GM19351 (cell line): ENCODE results near the gene MICAL3.
"Not testable (repeated sequence)": the region's sequence is repeated elsewhere in the genome, so short reads cannot be mapped to it uniquely, and the experiment has no call there.

Experiments used
- ATAC-seq: cut with Tn5 transposase; IDR thresholded peaks from one replicate; pipeline ENCODE4 v1.9.1; 2021; ENCODE audit warnings: mild to moderate bottlenecking, moderate library complexity; ENCODE audit not compliant: unreplicated experiment

MICAL3 gene

GRCh38 chr22:18034076-18034475 lies 9.7 kb upstream of the MICAL3 start:
- ATAC-seq, result no peak

- ATAC-seq, result no peak
Observed at GRCh38 chr22:18033204-18033998, 9.0 kb upstream of the MICAL3 start.

GRCh38 chr22:18032455-18033101 lies 8.2 kb upstream of the MICAL3 start:
- no peak for ATAC-seq

DNA sequence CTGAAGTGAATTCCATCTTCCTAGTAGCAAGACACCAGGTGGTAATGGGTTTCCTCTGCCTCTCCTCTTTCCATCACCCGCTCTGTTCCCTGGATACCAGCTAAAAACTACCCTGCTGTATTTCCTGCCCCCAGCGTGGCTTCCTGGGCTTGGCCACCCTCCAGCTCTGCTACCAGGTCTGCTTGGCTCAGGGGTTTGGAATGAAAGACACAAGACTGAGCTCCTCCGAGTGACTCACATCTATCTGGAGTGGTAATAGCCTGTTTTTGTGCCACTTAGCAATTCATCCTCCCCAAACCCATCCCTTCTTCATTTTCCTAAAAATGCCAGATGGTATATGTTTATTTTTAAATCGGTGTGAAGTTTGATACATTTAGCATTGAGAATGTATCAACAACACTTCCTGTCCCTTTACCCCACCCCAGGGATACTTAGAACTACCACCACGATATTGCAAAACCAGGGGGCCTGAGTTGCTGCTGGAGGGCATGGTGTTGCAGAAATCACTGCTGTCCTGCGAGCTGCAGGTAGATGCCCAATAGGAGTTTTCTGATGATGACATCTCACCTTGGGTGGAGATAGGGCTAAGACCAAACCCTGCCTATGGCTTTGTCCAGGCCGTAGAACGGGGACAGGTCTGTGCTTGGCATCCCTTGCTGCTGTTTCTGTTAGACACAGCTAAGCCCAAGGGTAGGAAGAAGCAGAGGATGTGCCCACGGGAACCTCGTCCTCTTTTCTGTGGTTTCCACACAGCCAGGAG lies 7.5 kb upstream of the MICAL3 start:
- ATAC-seq, result no peak

GRCh38 chr22:18029686-18030267 lies 5.4 kb upstream of the MICAL3 start:
- ATAC-seq, result no peak

DNA sequence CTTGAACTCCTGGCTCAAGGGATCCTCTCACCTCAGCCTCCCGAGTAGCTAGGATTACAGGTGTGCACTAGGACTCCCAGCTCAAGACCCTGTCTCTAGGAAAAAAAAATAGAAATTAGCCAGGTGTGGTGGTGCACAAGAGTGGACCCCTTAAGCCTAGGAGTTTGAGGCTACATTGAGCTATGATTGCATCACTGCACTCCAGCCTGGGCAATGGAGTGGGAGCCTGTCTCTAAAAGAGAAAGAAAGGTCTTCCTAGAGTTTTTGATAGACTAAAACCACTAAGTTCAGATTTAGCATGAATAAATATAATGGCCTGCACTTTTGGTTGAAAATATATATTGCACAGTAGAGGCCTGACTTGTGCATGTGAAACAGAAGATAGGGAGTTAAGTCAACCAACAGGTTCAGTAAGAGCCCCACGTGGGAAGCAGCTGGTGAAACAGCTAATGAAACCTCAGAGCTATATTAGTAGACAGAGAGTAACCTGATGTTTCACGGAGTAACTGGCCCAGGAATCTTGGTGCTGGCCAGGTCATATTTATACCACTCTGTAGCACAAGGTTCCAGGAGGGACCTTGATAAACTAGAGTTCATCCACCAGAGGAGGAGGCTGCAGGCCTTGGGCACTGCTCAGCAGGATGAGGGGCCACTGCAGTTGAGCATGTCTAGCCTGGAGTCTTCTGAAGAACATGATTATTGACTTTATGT lies 4.6 kb upstream of the MICAL3 start:
- peak; percentile 68 for ATAC-seq

GRCh38 chr22:18025898-18026297 lies 1.5 kb upstream of the MICAL3 start:
- not testable (repeated sequence) for ATAC-seq

GRCh38 chr22:18024956-18025720 lies 777 bp upstream of the MICAL3 start:
- no peak for ATAC-seq

- ATAC-seq, result no peak
Observed at GRCh38 chr22:18023509-18024275, 669 bp downstream of the MICAL3 start.

- ATAC-seq, result no peak
Observed at GRCh38 chr22:18022876-18023275, 1.5 kb downstream of the MICAL3 start.

DNA sequence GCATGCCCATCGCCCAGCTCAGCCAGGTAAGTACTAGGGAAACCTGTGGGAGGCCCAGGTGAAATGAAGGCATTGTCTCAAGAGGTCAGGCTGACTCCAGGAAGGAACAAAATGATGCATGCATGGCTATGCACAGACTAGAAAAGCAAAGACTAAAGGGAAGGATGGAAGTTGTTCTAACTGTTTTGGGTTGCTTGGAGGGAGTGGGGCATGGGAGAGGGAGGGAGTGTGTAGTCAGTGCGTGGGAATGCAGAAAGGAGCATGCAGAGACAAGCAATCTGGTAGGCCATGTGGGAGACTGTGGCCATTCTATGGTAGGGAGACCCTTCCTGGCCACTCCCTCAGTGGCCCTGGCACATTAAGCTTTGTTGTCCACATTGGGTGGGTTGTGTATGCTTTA lies 2.9 kb downstream of the MICAL3 start:
- ATAC-seq, result no peak

- ATAC-seq, result not testable (repeated sequence)
Observed at GRCh38 chr22:18020743-18021142, 3.6 kb downstream of the MICAL3 start.

DNA sequence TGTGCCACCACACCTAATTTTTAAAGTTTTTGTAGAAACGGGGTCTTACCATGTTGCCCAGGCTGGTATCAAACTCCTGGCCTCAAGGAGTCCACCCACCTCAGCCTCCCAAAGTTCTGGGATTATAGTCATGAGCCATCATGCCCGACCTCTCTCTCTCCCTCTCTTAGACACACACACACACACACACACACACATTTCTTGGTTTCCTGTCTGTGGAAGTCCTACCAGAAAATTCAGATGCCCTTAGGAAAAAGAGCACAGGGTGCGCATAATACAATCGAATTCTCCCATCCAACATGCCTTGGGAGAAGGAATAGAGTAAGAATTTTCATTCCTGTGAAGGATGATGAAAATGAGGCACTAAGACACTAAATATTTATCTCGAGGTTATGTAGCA lies 10.4 kb downstream of the MICAL3 start:
- no peak for ATAC-seq

DNA sequence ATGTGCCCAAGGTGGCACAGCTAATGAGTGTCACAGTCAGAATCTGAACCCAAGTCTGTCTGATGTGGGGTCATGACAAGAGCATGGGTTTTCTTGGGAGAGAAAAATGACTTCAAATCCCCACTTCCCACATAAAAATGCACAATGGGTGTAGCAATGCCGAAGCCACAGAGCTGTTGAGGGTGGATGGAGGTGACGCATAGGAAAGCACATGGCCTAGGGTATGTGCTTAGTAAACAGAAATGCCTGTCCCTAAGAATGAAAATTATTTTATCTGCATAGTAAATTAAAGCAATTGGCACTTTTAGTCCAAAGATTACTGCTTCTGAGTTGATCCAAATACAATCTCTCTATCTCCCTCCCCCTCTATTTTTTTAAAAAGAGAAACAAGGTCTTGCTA lies 10.9 kb downstream of the MICAL3 start:
- ATAC-seq, result no peak

- ATAC-seq, result no peak
Observed at GRCh38 chr22:18012531-18012930, 11.8 kb downstream of the MICAL3 start.

DNA sequence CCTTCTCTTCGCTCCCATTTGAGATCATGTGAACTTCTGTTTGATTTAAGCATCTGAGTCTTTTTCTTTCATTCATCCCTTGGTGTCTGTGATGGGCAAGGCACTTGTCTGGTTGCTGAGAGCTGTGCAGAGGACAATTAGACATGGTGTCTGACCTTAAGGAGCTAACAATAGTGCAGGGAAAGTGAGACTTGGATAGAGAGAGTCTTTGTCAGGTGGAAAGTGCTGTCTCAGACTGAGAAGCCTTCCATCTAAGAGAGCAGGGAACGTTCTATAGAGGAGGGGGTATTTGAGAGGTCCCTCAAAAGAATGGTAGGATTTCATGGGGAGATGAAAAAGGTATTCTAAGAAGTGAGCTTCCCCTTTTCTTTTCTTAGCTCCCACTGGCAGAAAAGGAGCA lies 14.1 kb downstream of the MICAL3 start:
- no peak for ATAC-seq

DNA sequence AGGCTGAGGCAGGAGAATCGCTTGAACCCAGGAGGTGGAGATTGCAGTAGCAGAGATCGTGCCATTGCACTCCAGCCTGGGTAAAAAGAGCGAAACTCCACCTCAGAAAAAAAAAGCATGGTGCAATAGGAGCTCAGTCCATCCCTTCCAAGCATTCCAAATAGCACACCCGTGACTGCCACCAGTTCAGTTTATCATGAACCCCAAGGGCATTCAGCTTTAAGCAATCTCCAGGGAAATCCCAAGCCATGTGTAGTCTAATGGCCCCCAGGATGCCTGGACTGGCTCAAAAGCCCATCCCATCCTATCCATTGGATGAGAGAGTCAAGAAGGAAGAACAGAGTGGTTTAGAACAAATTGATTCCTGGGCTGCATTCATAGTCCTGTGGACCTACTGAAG lies 16.2 kb downstream of the MICAL3 start:
- no peak for ATAC-seq

- no peak for ATAC-seq
Observed at GRCh38 chr22:18005201-18005926, 19.0 kb downstream of the MICAL3 start.

GRCh38 chr22:18001894-18002315 lies 22.5 kb downstream of the MICAL3 start:
- not testable (repeated sequence) for ATAC-seq
